Right ventricle myocardium inferior (tissue), 1 donor: ENCODE data around the gene SLC25A21. TPM values are rescaled to one million over a fixed set of nuclear protein-coding genes. Genes with fewer than 3 reads are reported as not detected.
"Not testable (repeated sequence)": the region's sequence is repeated elsewhere in the genome, so short reads cannot be mapped to it uniquely, and the experiment has no call there.

Experiments
- ATAC-seq: fragments of 200-7000 bp; cut with Tn5 transposase; one replicate; pipeline ENCODE4 v1.9.1; 2020; ENCODE audit warnings: mild to moderate bottlenecking, moderate library complexity
- DNase-seq: peaks from one replicate; pipeline ENCODE4 v3.0.0; 2021; ENCODE audit errors: missing footprints
- intact Hi-C: fragments of 100-400 bp; cut with DNase I; formaldehyde crosslinking; loops from one replicate; pipeline ENCODE4 v1.11.0; 2022
- long read RNA-seq: library from polyadenylated mRNA; unstranded; transcript quantifications from one replicate; pipeline ENCODE4 v2.0.0, GENCODE V29; 2021
- total RNA-seq: library from RNA; stranded (reverse); fragmentation: NEBNext Ultra II Directional; extraction: Animal tissue kit (Norgen Biotek cat#: 25700); gene quantifications from one replicate; pipeline ENCODE4 v1.2.1, GENCODE V29; 2021
- donor health status: DM: no; HTN: yes; CAD: no; lungs with severe emphysema.

Gene SLC25A21
- 0.76 TPM for total RNA-seq
- long read RNA-seq: 0 reads

GRCh38 chr14:37172024-37172869 lies at the start of gene SLC25A21:
TSS of gene SLC25A21 (minus strand) at chr14:37172606.
- ATAC-seq (peak; percentile 97), DNase-seq (peak; percentile 79)
- intact Hi-C loops: no loop called here

GRCh38 chr14:37221073-37221472 lies 48.7 kb upstream of the SLC25A21 start:
- intact Hi-C loops: no loop called here
- no peak for ATAC-seq

GRCh38 chr14:37215345-37215744 lies 42.9 kb upstream of the SLC25A21 start:
- intact Hi-C loops: no loop called here
- DNase-seq (no peak), ATAC-seq (no peak)

More at GRCh38 chr14:37221073-37221472, 48.7 kb upstream of the SLC25A21 start:
- no peak for DNase-seq

GRCh38 chr14:37213016-37213415 lies 40.6 kb upstream of the SLC25A21 start:
- ATAC-seq: no peak
- DNase-seq: no peak
- intact Hi-C loops: no loop called here

DNA sequence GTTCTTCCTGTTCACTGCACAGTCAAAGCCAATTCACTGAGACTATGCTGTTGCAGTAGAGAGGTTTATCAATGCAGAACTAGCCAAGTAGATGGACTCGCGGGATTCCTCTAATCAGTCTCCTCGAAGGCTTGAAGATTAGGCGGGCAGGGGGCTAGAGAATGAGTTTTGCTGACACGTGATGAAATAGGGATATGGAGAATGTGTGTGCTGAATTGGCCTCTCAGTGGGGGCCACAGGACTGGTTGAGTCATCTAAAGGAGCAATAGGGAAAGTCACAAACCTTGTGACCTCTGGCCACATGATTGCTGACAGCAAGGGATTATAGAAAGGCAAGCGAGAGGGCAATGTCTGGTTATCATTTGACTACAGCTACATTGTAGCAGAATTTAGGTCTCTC lies 38.0 kb upstream of the SLC25A21 start:
- ATAC-seq: no peak
- intact Hi-C loops: no loop called here
- no peak for DNase-seq

GRCh38 chr14:37209617-37210016 lies 37.2 kb upstream of the SLC25A21 start:
- DNase-seq, intact Hi-C loops, ATAC-seq: not testable (repeated sequence)

DNA sequence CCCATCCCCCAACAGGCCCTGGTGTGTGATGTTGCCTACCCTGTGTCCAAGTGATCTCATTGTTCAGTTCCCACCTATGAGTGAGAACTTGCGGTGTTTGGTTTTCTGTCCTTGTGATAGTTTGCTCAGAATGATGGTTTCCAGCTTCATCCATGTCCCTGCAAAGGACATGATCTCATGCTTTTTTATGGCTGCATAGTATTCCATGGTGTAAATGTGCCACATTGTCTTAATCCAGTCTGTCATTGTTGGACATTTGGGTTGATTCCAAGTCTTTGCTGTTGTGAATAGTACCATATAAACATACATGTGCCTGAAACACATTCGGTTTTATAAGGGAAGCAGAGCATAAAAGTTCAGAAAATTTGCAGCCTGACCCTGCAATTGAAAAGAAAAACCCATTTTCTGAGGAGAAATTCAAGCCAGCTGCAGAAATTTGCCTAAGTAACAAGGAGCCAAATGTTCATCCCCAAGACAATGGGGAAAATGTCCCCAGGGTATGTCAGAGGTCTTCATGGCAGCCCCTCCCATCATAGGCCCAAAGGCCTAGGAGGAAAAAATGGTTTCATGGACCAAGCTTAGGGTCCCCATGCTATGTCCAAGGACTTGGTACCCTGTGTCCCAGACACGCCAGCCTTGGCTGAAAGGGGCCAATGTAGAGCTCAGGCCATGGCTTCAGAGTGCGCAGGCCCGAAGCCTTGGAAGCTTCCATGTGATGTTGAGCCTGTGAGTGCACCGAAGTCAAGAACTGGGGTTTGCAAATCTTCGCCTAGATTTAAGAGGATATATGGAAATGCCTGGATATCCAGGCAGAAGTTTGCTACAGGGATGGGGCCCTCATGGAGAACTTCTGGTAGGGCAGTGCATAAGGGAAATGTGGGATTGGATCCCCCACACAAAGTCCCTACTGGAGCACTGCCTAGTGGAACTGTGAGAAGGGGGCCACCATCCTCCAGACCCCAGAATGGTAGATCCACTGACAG lies 33.5 kb upstream of the SLC25A21 start:
- DNase-seq, intact Hi-C loops, ATAC-seq: not testable (repeated sequence)

GRCh38 chr14:37203423-37203822 lies 31.0 kb upstream of the SLC25A21 start:
- no peak for DNase-seq
- ATAC-seq: no peak
- intact Hi-C loops: no loop called here

DNA sequence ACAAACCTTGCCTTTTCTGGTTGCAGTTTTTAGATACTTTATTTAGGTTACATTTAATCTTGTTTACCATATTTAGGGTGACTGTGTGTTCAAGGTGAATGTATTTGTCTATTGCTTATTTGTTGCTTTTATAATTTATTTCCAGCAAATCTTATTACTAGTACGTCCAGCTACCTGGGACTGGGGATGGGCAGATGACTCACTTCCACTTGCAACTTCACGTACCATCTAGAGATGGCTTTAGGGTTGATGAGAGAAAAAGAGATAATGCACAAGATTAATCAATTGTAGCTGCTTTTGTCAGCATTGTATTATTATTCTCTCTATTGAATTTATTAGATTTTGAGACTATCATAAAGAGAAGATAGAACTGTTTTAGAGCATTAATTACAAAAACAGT lies 30.4 kb upstream of the SLC25A21 start:
- intact Hi-C loops: no loop called here
- ATAC-seq: no peak
- DNase-seq: no peak

GRCh38 chr14:37202265-37202664 lies 29.9 kb upstream of the SLC25A21 start:
- intact Hi-C loops: no loop called here
- no peak for DNase-seq
- no peak for ATAC-seq

- intact Hi-C loops: no loop called here
- no peak for DNase-seq
- ATAC-seq: no peak
These were observed 29.3 kb upstream of the SLC25A21 start for GRCh38 chr14:37201724-37202123.

- no peak for ATAC-seq
- intact Hi-C loops: no loop called here
- no peak for DNase-seq
These were observed 26.5 kb upstream of the SLC25A21 start for GRCh38 chr14:37198907-37199306.

DNA sequence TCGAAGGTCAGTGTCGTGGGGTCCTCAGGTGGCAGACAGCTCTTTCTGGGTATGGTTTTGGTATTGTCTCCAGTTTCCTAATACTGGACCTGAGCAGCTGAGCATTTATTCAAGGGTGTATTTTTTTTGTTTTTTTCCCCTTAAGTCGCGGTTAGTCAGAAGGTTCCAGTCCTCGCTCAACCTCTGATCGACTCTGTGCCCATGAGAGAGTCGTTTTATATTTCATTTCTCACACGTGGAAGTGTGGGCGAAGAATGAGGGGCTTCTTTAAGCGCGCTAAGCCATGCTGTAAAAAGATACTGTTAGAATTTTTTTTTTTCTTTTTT lies 25.8 kb upstream of the SLC25A21 start:
- intact Hi-C loops: no loop called here
- ATAC-seq: peak; percentile 1

DNA sequence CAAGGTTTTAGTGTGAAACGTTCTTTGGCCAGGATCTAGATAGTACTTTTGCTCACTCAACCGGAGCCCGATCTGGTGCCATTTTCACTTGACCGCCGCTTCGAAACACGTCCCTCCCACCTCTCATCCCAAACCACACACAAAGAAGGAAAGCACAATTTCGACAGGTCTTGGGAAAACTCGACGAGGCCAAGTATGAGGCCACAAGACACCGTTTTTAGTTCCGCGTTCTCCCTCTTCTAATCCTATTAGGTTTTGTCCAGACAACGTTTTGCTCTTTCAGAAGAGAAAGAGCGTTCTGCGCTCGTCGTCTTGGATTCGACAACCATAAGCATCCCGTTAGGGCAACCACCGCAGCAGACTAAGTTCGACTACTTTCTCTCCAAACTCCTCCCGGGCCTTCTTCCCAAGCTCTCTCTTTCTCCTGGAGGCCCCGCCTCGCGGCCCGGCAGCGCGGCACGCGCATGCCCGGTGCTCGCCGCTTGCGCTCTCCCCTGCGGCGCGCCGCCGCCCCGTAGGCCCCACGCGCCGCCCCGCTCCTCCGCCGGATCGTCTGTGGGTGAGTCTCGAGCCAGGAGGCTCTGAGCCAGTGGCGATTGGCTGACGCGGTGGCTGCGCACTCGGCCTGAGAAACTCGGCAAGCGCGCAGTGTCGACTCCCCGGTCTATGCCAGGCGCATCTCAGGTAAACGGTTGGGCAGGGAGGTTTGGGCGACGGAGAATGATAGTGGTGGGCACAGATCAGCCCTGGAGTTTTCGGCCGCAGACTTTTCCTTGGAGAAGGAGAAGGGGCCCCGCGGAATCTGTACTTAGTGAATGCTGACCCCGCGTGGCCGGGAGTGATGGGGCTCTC lies 25.2 kb upstream of the SLC25A21 start, which contains the start of gene MIPOL1:
Gene MIPOL1 (plus strand): TSS at position 517 of the 852 bp plus-strand sequence. CDS start 49,952 bp downstream, outside the sequence.
- peak; percentile 100 for ATAC-seq
- peak; percentile 92 for DNase-seq
- intact Hi-C loops: no loop called here

More for the DNA sequence above, 25.8 kb upstream of the SLC25A21 start:
- DNase-seq: no peak

DNA sequence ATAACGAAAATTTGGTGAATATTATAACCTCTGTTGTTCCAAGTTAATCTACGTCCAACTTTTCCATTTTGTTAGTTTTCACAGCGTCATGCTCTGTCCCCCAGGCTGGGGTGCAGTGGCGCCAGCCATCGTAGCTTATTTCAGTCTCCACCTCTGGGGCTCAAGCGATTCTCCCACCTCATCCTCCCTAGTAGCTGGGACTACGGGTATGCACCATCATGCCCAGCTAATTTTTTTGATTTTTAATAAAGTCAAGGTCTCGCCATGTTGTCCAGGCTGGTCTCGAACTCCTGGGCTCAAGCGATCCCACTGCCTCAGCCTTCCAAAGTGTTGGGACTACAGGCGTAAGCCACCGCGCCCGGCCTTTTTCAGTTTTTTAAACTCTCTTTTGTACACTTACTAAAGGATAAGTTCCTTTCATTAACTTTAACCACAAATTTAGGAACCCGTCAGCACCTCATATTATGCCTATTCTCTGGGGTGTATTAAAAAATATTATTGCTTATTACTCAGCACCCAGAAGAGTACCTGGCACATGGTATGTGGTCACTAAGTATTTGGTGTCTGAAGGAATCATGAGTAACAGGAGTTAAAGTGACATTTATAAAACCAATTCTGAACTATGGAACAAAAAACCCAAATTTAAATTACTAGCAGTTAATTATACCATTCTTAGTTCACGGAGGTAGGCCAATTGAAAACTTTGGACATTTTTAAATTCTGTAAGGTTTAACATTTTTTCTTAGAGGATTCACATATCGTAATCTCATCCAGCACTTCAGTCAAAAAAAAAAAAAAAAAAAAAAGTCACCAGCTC lies 24.4 kb upstream of the SLC25A21 start:
- ATAC-seq (no peak), DNase-seq (no peak)
- intact Hi-C loops: no loop called here

DNA sequence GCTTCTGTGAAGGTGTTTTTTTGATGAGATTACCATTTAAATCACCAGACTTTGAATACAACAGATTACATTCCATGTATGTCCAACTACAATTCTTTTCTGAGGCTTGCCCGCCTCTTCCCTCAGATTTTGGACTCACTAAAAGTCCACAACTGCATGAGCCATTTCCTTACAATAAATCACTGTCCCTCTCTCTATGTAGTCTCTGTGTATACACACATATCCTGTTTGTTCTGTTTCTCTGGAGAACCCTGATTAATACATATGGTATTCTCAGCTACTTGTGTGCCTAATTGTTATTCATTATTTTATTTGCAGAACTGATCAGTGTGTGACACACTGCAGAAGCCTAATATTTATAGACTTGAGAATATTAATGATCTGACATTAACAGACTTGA lies 22.9 kb upstream of the SLC25A21 start:
- intact Hi-C loops: no loop called here
- DNase-seq: no peak
- ATAC-seq: no peak

DNA sequence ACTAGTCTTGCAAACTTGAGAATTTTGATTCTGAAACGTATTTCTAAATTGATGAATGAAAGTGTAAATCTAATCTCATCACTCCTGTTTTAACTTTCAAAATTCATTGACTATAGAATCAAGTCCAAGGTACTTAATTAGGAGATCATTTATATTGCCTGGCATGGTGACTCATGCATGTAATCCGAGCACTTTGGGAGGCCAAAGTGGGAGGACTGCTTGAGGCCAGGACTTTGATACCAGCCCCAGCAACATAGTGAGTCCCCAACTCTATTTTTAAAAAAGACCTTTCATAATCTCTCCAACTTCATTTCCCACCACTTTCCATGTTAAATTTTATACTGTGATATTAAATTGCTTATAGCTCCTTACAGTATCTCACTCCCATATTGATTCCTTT lies 22.3 kb upstream of the SLC25A21 start:
- DNase-seq (no peak), ATAC-seq (no peak)
- intact Hi-C loops: no loop called here

DNA sequence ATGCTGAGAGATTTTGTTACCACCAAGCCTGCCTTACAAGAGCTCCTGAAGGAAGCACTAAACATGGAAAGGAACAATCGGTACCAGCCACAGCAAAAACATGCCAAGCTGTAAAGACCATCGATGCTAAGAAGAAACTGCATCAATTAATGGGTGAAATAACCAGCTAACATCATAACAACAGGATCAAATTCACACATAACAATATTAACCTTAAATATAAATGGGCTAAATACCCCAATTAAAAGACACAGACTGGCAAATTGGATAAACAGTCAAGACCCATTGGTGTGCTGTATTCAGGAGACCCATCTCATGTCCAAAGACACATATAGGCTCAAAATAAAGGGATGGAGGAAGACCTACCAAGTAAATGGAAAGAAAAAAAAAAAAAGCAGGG lies 17.3 kb upstream of the SLC25A21 start:
- ATAC-seq, intact Hi-C loops, DNase-seq: not testable (repeated sequence)
